Smooth muscle cell (in vitro differentiated cells): Measurements from ENCODE around the gene CDK5RAP2. TPM values are rescaled to one million over a fixed set of nuclear protein-coding genes. Genes with fewer than 3 reads are reported as not detected.

ENCODE experiments used
- DNase-seq: peaks from one replicate; lab custom pipeline; 2025; ENCODE audit not compliant: unreplicated experiment; lab: John Stamatoyannopoulos, UW
- H2AFZ ChIP-seq: fragments of 200-600 bp; sonication (generic); 2 replicates; pipeline ENCODE4 v1.6.0; 2016; ENCODE audit warnings: antibody characterized with exemption, low read depth, mild to moderate bottlenecking
- H3F3A ChIP-seq: fragments of 200-600 bp; sonication (generic); 2 replicates; pipeline ENCODE4 v1.6.0; 2017; ENCODE audit warnings: antibody characterized with exemption, low read depth
- H3K27ac ChIP-seq: fragments of 200-600 bp; sonication (generic); 2 replicates; pipeline ENCODE4 v1.5.1; 2016; ENCODE audit warnings: low read depth, mild to moderate bottlenecking
- H3K27me3 ChIP-seq: fragments of 200-600 bp; sonication (generic); 2 replicates; pipeline ENCODE4 v1.6.1; 2016; ENCODE audit warnings: low read depth, mild to moderate bottlenecking
- H3K36me3 ChIP-seq: fragments of 200-600 bp; sonication (generic); 2 replicates; pipeline ENCODE4 v1.5.1; 2016; ENCODE audit warnings: low read depth
- H3K4me1 ChIP-seq: fragments of 200-600 bp; sonication (generic); 2 replicates; pipeline ENCODE4 v1.5.1; 2016; ENCODE audit warnings: low read depth
- H3K4me2 ChIP-seq: fragments of 200-600 bp; sonication (generic); 2 replicates; pipeline ENCODE4 v1.6.0; 2016; ENCODE audit warnings: mild to moderate bottlenecking
- H3K4me3 ChIP-seq: fragments of 200-600 bp; sonication (generic); 2 replicates; pipeline ENCODE4 v1.5.1; 2016; ENCODE audit warnings: mild to moderate bottlenecking
- H3K79me2 ChIP-seq: fragments of 200-600 bp; sonication (generic); 2 replicates; pipeline ENCODE4 v1.6.0; 2016; ENCODE audit warnings: low read depth, mild to moderate bottlenecking
- H3K9ac ChIP-seq: fragments of 200-600 bp; sonication (generic); 2 replicates; pipeline ENCODE4 v1.6.0; 2016; ENCODE audit warnings: low read depth
- H3K9me3 ChIP-seq: fragments of 200-600 bp; sonication (generic); replicated peaks from 2 replicates; pipeline ENCODE4 v1.5.1; 2016; ENCODE audit warnings: low read depth
- H4K20me1 ChIP-seq: fragments of 200-600 bp; sonication (generic); 2 replicates; pipeline ENCODE4 v1.6.0; 2016; ENCODE audit warnings: low read depth
- CTCF ChIP-seq: fragments of 200-600 bp; sonication (generic); IDR thresholded peaks from 2 replicates; pipeline ENCODE4 v1.5.1; 2017; ENCODE audit warnings: borderline replicate concordance, mild to moderate bottlenecking, antibody characterized with exemption; ENCODE audit not compliant: insufficient read depth, poor library complexity, severe bottlenecking
- WGBS: methylation state at CpG from one replicate; pipeline ENCODE4 v1.1.7; 2016; ENCODE audit warnings: low lambda C conversion rate; 5-methylcytosine and 5-hydroxymethylcytosine counted together
- polyA plus RNA-seq: library from polyadenylated mRNA; unstranded; fragments of >200 nt; fragmentation: Nextera tagmentation; extraction: Ambion mirVana; gene quantifications from 2 replicates; pipeline ENCODE4 v1.2.1, GENCODE V29; 2016
- total RNA-seq: library from RNA; depleted of rRNA; stranded (reverse); fragments of >200 nt; gene quantifications from 2 replicates; pipeline ENCODE4 v1.2.3, GENCODE V29; 2014

Gene CDK5RAP2
- total and polyA plus RNA-seq, 2 experiments from 2014 or later: 33.7 to 38.3 TPM

- no peak overlapping the region for H2AFZ ChIP-seq
Observed at GRCh38 chr9:120384925-120385272, 195.1 kb downstream of the CDK5RAP2 start.

GRCh38 chr9:120383999-120384924, 195.7 kb downstream of the CDK5RAP2 start:
- Histone ChIP-seq H3K27me3 (no peaks in the 10 kb centered on the region), H3K4me2 (no peak overlapping the region), H3K27ac (no peak overlapping the region), H3K36me3 (no peaks in the 10 kb centered on the region), H4K20me1 (no peaks in the 10 kb centered on the region), H3K79me2 (no peaks in the 10 kb centered on the region), H3K4me3 (no peak overlapping the region), H3K9ac (no peak overlapping the region), H2AFZ (no peak overlapping the region), H3F3A (no peaks in the 10 kb centered on the region), H3K4me1 (no peaks in the 10 kb centered on the region), H3K9me3 (no peaks in the 10 kb centered on the region)
- TF ChIP-seq CTCF: no peak
- WGBS: 87% methylated on average over 24 of the region's 24 CpGs
- no peak for DNase-seq

More at GRCh38 chr9:120384925-120385272, 195.1 kb downstream of the CDK5RAP2 start:
- WGBS: 100% methylated on average over 4 of the region's 4 CpGs
- no peak overlapping the region for H3K27ac ChIP-seq
- H3K27me3 ChIP-seq: no peaks in the 10 kb centered on the region
- no peaks in the 10 kb centered on the region for H3F3A ChIP-seq
- H3K9ac ChIP-seq: no peak overlapping the region
- no peak overlapping the region for H3K4me3 ChIP-seq
- DNase-seq: no peak
- no peaks in the 10 kb centered on the region for H3K36me3 ChIP-seq
- H3K4me1 ChIP-seq: no peaks in the 10 kb centered on the region
- no peaks in the 10 kb centered on the region for H3K9me3 ChIP-seq
- H3K79me2 ChIP-seq: no peaks in the 10 kb centered on the region
- no peak overlapping the region for H3K4me2 ChIP-seq
- H4K20me1 ChIP-seq: no peaks in the 10 kb centered on the region
- TF ChIP-seq CTCF: no peak

GRCh38 chr9:120383611-120383998, 196.4 kb downstream of the CDK5RAP2 start:
- no peaks in the 10 kb centered on the region for H3K4me1 ChIP-seq

More at GRCh38 chr9:120383611-120383998, 196.4 kb downstream of the CDK5RAP2 start:
- Histone ChIP-seq H3F3A (no peaks in the 10 kb centered on the region), H3K79me2 (no peaks in the 10 kb centered on the region), H3K9ac (no peak overlapping the region), H3K27me3 (no peaks in the 10 kb centered on the region), H3K36me3 (no peaks in the 10 kb centered on the region), H3K9me3 (no peaks in the 10 kb centered on the region), H4K20me1 (no peaks in the 10 kb centered on the region), H3K4me2 (no peak overlapping the region), H2AFZ (no peak overlapping the region), H3K27ac (no peak overlapping the region), H3K4me3 (no peak overlapping the region)
- 96% methylated on average over 10 of the region's 10 CpGs for WGBS
- DNase-seq: no peak
- TF ChIP-seq CTCF: no peak
